ENCODE results near the gene FAM241A.
A peak's percentile ranks its signal among the peaks of the same experiment; 100 is the strongest.
"Not testable (repeated sequence)": the region's sequence is repeated elsewhere in the genome, so short reads cannot be mapped to it uniquely, and the experiment has no call there.

The FAM241A gene

DNA sequence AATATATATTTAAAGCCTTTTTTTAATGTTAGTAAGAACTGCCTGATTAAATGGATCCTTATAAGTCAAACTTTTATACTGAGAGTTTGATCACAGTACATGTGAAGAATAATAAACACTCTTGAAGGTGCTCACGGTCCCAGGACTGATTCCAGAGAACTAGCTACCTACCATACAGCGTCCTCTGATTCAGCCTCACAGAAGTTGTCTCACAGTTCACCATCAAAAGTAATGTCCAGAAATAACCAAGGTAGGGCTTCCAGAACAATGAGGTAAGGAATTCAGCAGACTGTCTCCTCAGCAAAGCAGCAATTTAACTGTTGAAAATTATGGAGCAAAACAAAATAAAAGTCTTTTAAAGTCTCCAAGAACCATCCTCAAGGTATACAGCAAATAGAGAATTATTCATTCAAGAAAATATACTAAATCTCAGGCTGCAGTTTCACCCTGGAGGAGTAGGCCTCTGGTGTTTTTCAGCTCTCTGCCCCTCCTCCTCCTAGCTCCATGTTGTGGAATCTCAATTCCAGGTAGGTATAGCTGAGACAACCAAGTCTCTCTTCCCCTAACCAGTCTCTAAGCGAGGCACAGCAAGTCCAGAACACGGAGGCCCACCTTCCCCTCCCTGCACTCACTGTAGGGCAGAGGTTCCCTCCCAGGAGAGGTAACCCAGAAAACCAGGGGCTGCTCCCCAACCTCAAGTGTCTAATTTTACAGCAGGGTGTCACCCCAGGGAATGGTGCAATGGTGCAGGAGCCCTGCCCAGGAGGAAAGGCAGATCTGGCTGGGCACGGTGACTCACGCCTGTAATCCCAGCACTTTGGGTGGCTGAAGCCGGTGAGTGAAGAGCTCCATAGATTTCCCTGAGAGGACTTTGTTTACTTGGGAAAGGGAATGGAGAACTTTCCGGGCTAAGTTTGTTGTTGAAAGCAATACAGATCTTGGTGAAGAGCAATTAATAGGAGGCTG is 28.6 kb downstream of the FAM241A start:
- no peak for DNase-seq (ENCODE audit: low spot score)

DNA sequence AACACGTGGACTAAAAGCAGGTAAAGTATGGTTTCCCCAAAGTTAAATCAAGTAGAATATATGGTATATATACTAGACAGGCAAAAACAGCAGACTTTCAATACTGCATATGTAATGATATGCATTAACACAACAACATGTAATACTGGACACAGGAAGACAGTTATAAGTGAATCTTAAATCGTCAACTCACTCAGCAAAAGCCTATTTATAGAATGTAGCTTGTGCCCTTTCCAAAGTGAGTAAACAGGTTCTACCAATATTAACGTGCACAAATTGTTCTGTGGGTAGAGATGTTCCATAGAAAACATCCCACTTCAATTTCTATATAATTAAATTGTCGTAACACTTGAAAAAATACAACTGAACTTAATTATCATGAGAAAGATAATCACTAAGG is 30.6 kb downstream of the FAM241A start:
- DNase-seq (ENCODE audit: low spot score) = no peak

- DNase-seq (ENCODE audit: low spot score) = no peak
Observed at GRCh38 chr4:112176596-112176995, 31.3 kb downstream of the FAM241A start.

DNA sequence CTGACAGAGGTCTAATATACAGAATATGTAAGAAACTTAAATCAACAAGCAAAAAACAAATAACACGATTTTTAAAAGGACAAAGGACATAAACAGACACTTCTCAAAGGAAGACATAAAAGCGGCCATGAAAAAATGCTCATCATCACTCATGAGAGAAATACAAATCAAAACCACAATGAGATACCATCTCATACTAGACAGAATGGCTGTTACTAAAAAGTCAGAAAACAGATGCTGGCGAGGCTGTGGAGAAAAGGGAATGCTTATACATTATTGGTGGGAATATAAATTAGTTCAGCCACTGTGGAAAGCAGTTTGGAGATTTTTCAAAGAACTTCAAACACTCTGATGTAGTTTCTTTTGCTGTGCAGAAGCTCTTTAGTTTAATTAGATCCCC is 33.5 kb downstream of the FAM241A start:
- DNase-seq (ENCODE audit: low spot score) = not testable (repeated sequence)

GRCh38 chr4:112181358-112182000 is 36.2 kb downstream of the FAM241A start:
- no peak for DNase-seq (ENCODE audit: low spot score)

DNA sequence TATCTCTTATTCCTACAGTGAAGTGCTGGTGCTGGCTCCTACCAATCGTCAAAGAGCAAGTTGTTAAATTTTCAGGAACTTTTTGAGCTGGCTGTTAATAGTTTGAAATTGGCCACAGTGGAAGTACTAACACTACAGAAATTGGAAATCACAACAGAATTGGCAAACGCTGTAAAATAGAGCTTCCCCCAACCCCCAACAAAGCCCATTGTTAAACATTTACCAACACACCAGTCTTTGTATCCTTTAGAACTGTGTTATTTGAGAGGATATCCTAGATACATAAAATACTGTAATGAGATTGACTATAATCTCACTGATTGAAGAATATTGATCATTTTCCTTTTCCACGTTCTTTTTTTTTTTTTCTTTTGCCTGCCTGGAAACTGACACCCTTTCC is 37.4 kb downstream of the FAM241A start:
- DNase-seq (ENCODE audit: low spot score) = no peak

- peak; percentile 20 for DNase-seq (ENCODE audit: low spot score)
Observed at GRCh38 chr4:112183252-112183651, 38.0 kb downstream of the FAM241A start.

DNA sequence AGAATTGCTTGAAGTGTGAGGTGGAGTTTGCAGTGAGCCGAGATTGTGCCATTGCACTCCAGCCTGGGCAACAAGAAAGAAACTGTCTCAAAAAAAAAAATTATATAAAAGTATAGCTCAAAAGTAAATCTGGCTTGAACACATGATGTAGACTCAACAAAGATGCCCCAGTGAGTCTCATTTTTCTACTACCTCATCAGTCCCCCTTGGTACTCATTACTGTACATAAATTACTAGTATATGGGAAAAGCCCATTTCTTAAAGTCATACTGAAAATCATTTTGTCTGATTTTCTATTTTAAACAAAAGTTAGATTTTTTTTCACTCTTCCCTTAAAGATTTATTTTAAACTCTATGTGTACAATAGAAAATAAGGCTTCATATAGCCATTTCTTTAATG is 39.2 kb downstream of the FAM241A start:
- DNase-seq (ENCODE audit: low spot score) = no peak

DNA sequence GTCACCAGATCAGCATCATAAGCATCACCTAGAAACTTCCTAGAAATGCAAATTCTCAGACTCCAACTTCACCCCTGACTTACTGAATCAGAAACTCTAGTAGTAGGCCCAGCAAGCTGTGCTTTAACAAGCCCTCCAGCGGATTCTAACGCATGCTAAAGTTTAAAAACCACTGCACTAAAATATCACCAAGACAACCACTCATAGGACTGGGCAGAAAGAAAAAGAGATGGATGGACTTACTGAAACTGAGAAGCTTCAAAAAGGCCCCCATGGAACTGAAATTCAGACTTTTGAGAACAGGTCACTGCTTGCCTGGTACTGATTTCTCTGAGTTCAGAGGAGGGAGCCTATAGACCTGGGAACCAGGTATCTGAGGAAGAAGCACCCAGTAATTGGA is 40.1 kb downstream of the FAM241A start:
- DNase-seq (ENCODE audit: low spot score) = no peak

DNA sequence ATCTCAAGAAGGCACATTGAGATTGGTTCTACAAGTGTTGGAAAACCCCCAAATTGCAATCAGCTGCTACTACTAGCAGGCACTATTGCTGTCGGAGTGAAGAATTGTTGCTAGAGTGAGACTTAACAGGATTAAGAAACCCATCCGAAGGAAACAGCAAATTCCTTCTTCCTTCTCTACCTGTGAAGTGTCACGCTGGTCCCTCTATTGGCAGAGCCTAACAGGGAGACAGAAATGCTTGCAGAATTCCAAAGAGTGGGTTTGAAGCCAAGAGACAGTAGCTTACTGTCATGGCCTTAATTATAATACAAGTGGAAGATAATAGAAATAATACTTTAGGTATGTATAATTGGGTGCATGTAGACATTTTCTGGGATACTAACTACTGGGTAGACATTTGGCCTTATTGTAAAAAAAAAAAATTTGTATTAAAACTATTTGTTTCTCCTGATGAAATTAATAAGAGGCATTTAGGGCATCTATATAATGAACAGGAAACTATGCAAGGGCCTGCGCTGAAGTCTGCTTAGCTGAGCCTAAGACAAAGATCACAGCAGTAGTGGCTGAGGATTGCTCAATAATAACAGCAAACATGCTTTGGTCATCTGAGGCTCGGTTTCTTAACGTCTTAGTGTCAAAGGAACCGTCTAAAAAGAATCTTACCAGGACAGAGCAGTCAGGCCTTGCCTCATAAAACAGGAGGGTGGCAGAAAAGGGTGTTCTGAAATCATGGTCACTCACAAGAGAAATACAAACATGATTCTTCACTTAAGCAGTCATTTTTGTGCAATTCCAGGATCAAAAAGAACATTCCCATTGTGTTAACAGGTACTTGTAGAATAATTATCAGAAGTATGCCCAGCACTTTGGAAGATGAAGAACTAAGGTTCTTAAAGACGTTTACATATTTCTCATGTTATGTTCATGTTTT is 40.8 kb downstream of the FAM241A start:
- no peak for DNase-seq (ENCODE audit: low spot score)

DNA sequence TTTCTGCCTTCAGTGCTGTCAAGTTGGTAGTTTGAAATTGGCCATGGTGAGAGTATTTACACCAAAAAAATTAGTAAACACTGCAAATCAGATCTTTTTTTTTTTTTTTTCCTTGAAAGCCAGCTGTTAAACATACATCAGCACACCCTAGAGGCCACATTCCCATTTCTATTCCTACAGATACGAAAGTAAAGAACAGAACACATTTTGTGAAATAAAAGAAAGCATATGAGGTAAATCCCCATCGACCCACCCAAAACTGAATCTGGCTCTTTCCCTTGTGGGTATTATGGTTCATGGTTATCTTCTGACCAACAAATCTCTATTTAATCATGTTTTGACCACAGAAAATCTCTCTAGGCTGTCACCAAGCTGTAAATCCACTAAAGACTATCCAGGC is 44.5 kb downstream of the FAM241A start:
- DNase-seq (ENCODE audit: low spot score) = no peak

GRCh38 chr4:112190684-112191083 is 45.4 kb downstream of the FAM241A start:
- DNase-seq (ENCODE audit: low spot score) = no peak

GRCh38 chr4:112196461-112196860 is 51.2 kb downstream of the FAM241A start:
- no peak for DNase-seq (ENCODE audit: low spot score)

- no peak for DNase-seq (ENCODE audit: low spot score)
Observed at GRCh38 chr4:112199041-112199440, 53.8 kb downstream of the FAM241A start.

DNA sequence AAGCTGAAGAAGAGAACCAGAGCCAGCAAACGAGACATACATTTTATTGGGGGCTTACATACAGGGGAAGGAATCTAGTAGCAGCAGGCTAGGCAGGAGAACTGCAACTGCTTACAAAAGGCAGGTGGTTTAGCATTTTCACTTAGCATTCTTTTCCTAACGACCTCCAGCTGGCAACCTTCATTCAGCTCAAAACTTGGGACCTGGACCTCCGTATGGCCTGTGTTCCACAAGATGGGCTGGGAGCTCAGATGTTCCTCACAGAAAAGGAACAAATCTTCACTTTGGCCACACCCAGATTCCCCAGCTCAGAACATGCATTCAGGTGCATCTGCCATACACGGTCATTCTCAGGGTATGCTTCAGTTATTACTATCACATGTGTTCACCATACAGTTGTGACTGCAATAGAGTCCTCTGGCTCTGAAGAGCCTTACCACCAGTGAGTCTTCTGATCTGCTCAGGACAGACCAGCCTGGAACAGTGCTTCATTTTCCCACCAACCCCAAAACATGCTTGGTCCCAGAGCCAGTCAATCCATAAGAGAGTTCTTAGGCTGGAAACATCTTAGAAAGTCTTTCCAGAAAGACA is 56.8 kb downstream of the FAM241A start:
- no peak for DNase-seq (ENCODE audit: low spot score)

DNA sequence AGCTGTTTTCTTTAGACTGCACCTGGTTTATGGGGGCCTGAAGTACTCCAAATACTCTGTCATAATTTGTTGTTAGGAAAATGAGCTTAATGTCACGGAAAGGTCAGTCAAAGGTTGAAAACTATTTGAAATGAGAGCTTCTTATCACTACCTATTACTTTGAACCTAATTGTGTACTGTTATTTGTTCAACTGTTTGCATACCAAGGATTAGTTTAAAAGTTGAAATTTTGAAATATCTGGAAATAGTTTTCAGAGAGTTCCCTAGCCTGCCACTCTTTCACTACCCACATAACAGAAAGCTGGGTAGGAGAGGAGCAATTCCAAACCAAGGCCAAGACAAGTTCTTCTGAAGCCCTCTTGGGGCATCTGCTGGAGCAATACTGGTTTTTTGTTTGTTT is 58.3 kb downstream of the FAM241A start:
- DNase-seq (ENCODE audit: low spot score) = no peak

GRCh38 chr4:112206431-112206830 is 61.2 kb downstream of the FAM241A start:
- DNase-seq (ENCODE audit: low spot score) = no peak

DNA sequence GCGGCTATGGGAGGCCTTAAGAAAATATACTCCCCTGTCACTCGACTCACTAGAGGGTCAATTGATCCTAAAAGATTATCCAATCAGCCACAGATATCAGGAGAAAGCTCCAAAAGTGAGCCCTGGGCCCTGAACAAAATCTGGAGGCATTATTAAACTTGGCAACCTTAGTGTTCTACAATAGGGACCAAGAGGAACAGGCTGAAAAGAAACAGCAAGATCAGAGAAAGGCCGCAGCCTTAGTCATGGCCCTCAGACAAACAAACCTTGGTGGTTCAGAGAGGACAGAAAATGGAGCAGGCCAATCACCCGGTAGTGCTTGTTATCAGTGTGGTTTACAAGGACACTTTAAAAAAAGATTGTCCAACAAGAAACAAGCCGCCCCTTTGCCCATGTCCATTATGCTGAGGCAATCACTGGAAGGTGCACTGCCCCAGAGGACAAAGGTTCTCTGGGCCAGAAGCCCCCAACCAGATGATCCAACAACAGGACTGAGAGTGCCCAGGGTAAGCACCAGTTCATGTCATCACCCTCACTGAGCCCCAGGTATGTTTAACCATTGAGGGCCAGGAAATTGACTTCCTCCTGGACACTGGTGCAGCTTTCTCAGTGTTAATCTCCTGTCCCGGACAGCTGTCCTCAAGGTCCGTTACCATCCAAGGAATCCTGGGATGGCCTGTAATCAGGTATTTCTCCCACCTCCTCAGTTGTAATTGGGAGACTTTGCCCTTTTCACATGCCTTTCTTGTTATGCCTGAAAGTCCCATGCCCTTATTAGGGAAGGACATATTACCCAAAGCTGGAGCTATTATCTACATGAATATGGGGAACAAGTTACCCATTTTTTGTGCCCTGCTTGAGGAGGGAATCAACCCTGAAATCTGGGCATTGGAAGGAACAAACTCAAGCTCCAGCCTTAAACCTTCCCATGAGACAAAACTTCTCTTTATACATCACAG is 63.2 kb downstream of the FAM241A start:
- not testable (repeated sequence) for DNase-seq (ENCODE audit: low spot score)

DNA sequence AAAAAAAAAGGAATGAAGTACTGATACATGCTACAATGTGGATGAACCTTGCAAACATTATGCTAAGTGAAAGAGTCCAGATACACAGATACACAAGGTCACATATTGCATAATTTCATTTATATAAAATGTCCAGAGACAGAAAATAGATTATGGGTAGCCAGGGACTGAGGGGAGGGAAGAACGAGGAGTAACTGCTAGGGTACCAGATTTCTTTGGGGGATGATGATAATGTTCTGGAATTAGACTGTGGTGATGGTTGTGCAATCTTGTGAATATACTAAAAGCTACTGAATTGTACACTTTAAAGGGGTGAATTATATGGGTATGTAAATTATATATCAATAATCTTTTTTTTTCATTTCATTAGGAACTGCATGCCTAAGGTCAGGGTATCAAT is 65.5 kb downstream of the FAM241A start:
- no peak for DNase-seq (ENCODE audit: low spot score)

GRCh38 chr4:112213091-112213490 is 67.8 kb downstream of the FAM241A start:
- no peak for DNase-seq (ENCODE audit: low spot score)

GRCh38 chr4:112213856-112214255 is 68.6 kb downstream of the FAM241A start:
- no peak for DNase-seq (ENCODE audit: low spot score)

Data from CD4-positive, alpha-beta T cell treated with Interleukin-15 for 4 hours (primary cell).